COLO668 (cell line): ENCODE data around the gene PDIA5.

ENCODE experiments used
- DNase-seq: peaks from one replicate; lab custom pipeline; 2025; ENCODE audit not compliant: unreplicated experiment; lab: John Stamatoyannopoulos, UW

Gene PDIA5

DNA sequence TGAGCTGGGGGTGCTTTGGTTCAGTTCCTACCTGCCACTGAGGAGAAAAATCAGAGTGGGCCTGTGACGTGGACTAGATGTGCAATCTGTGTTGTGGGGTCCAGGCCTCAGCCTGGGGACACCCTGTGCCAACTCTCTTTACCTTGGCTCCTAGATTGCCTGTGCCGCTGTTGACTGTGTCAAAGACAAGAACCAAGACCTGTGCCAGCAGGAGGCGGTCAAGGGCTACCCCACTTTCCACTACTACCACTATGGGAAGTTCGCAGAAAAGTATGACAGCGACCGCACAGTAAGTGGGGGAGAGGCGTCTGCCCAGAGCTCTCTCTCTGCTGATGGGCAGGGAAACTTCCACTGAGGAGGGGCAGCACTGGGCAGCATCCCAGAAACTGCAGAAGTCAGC is 94.3 kb downstream of the PDIA5 start:
- no peak for DNase-seq

DNA sequence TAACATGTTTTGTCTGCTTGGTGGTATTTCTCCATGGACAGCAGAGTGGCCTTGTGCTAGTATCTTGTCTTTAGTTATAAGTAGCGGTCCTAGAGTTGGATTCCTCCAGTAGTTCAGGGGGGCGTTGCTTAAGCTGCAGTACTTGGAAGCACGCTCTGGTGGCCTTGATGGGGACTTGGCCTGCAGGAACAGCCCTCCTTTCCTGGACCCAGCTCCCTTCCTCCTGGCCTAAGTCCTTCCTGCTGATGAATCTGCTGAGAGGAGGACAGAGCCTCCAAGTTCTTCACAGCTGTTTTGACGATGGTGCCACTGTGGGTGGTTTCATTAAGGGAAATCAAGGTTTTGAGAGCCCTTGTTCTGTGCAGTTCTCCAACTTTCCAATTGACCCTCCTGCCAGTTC is 96.3 kb downstream of the PDIA5 start:
- no peak for DNase-seq

DNA sequence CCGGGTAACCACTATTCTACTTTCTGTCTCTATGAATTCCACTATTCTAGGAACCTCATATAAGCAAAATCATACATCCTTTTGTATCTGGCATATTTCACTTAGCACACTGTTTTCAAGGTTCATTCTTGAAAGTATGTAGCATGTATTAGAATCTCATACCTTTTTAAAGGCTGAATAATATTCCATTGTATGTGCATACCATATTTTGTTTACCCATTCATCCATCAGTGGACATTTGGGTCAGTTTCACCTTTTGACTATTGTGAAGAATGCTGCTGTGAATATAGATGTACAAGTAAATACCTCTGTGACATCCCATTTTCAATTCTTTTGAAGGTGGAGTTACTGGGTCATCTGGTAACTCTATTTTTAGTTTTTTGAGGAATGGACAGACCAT is 98.3 kb downstream of the PDIA5 start:
- DNase-seq: no peak

- DNase-seq: no peak
Observed at GRCh38 chr3:123167686-123168085, 100.9 kb downstream of the PDIA5 start.

GRCh38 chr3:123168122-123168521 is 101.3 kb downstream of the PDIA5 start:
- no peak for DNase-seq

DNA sequence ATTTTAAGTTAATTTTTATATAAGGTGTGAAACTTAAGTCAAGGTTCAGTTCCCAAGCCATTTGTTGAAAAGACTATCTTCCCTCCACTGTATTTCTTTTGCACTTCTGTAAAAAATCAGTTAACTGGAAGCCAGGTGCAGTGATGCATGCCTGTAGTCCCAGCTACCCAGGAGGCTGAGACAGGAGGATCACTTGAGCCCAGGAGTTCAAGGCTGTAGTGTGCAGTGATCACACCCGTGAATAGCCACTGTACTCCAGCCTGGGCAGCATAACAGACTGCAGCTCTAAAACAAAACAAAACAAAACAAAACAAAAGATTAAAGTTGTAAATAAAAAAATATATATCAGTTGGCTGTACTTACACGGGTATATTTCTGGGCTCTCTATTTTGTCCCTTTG is 101.8 kb downstream of the PDIA5 start:
- DNase-seq: no peak

GRCh38 chr3:123169492-123169929 is 102.7 kb downstream of the PDIA5 start:
- no peak for DNase-seq

DNA sequence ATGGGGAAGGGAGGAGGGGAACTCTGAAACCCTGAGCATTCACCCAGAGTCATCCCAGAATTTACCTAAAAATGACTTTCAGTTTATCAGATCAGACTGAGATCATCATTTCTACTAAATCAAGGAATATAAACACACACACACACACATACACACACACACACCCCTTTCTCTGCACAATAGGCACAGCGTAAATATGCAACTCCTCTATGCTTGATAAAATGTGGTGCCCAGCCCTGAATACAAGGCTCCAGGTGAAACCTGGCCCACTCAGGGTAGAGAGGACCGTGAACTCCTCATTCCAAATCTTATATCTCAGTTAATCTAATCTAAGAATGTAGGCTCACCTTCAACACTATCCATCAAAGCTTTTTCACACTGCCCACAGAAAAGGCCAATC is 103.1 kb downstream of the PDIA5 start:
- no peak for DNase-seq

- DNase-seq: no peak
Observed at GRCh38 chr3:123180791-123181190, 114.0 kb downstream of the PDIA5 start.

DNA sequence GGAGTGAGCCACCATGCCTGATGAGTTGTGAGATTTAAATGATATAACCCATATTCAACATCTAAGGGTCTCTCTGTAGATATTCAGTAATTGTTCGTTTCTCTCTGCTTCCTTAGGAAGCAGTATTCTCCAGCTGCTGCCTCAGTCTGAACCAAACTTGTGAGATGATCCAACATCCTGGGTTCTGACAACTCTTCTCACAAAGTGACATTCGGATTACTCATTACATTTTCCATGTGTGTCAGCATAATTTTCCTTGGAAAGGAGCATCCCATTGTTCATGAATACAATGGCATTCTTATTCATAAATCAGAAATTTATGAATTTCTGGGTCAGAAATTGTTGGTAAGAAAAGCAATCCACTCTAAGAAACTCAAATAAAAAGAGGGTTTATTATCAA is 119.9 kb downstream of the PDIA5 start:
- no peak for DNase-seq

DNA sequence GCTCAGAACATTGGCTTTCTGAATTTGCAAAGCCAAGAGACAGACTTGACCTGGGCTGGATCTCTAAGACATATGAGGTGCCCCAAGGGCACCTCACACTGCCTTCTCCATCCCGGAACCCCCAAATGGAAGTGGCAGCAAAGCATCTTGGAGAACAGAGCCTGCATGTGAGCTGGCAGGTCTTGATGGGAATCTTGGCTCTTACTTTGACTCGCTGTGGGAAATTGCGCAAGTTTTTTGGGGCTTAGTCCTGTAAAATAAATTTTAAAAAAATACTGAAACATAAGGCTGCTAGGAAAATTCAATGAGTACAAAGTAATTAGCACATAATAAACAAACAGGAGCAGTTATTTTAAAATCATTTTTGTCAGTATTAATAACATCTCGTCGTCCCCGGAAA is 121.2 kb downstream of the PDIA5 start:
- no peak for DNase-seq

DNA sequence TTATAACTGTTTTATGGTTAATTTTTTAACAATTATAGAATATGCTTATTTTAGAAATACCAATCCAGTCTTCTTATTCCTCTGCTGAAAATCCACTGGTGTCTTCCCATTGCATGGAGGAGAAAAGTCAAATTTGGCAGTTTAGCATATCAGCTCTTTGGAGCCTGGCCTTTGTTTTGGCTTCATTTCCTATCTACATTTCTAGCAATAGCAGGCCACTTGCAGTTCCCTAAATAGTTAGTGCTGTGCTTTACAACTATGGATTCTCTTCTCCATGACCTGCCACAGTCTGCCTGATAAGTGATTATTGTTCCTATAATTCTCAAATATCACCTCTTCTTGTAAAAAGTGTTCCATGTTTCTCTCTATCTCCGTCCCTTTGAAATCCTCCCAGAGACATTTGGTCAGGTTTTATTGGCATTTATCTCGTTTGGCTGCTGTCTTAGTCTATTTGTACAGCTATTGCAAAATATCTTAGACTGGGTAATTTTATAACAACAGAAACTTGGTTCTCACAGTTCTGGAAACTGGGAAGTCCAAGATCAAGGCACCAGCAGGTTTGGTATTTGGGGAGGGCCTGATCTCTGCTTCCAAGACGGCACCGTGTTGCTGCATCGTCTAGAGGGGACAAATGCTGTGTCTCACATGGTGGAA is 126.8 kb downstream of the PDIA5 start:
- DNase-seq: no peak

- DNase-seq: peak; percentile 1
Observed at GRCh38 chr3:123194552-123194951, 127.7 kb downstream of the PDIA5 start.

DNA sequence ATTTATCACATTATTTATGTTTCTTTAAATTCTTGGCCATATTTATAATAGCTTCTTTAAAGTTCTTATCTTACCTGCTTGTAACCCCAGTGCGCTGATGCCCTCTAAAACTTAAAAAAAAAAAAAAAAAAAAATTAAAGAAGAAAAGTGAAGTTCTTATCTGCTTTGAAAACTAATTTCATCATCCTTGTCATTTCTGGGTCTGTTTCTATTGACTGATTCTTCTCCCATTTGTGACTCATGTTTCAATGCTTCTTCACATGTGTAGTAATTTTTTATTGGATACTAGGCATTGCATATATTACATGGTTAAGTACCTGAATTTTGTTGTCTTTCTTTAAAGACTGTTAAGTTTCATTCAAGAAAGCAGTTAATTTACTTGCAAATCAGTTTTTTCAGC is 131.5 kb downstream of the PDIA5 start:
- no peak for DNase-seq

DNA sequence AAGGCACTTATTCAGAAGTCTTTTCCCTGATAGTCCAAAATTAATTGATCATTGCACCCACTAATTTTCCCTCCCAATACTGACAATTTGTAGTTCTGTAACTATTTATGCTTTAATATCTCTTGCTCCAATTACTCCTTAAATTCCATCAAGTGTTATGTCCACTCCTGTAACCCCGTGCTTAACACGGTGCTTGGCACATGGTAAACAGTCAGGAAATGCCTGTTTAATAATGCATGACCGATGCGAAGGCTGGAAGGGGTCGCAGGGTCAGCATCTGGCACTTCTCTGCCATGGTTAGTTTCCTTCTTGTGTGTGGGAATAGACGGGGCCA is 134.4 kb downstream of the PDIA5 start:
- DNase-seq: no peak

- peak; percentile 93 for DNase-seq
Observed at GRCh38 chr3:123201557-123202427, 135.0 kb downstream of the PDIA5 start, which contains the start of gene SEC22A. SEC22A (plus strand) TSS chr3:123201943; CDS start chr3:123209218, 7,275 bp downstream.

DNA sequence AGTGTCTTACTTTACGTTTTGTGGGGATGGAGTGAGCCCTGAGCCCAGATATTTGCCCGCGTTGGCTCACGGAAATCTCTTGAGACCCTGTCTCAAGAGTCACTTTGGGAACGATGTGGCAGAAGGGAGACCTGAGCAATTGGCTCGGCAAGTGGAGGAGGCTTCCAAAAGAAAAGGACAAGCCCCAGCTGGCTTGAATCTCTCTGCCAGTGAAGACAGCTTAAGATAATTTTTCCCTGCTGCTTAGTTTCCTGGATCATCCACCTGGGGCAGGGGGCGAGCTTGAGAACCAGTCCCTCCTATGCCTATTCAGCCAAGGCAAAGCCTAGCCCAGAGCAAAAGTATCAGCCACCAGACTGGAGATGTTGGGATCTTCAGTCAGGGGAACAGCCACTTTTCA is 135.6 kb downstream of the PDIA5 start:
- DNase-seq: peak; percentile 12
